GM18508 (cell line): ENCODE data around the gene SHISAL1.

Source experiments
- ATAC-seq: cut with Tn5 transposase; IDR thresholded peaks from one replicate; pipeline ENCODE4 v1.9.1; 2021; ENCODE audit warnings: moderate number of reproducible peaks; ENCODE audit not compliant: insufficient read depth, unreplicated experiment

SHISAL1 gene

GRCh38 chr22:44214187-44214586, 98.6 kb downstream of the SHISAL1 start:
- ATAC-seq = no peak

- no peak for ATAC-seq
Observed at GRCh38 chr22:44213489-44214043, 99.2 kb downstream of the SHISAL1 start.

- ATAC-seq = no peak
Observed at GRCh38 chr22:44212936-44213335, 99.8 kb downstream of the SHISAL1 start.

GRCh38 chr22:44211946-44212930, 100.5 kb downstream of the SHISAL1 start:
- no peak for ATAC-seq

- no peak for ATAC-seq
Observed at GRCh38 chr22:44211256-44211945, 101.3 kb downstream of the SHISAL1 start.

- ATAC-seq = no peak
Observed at GRCh38 chr22:44210722-44211121, 102.0 kb downstream of the SHISAL1 start.

- no peak for ATAC-seq
Observed at GRCh38 chr22:44209343-44209742, 103.4 kb downstream of the SHISAL1 start.

GRCh38 chr22:44207981-44208317, 104.8 kb downstream of the SHISAL1 start:
- ATAC-seq = no peak

- no peak for ATAC-seq
Observed at GRCh38 chr22:44207173-44207980, 105.4 kb downstream of the SHISAL1 start.

- no peak for ATAC-seq
Observed at GRCh38 chr22:44206696-44207095, 106.1 kb downstream of the SHISAL1 start.

DNA sequence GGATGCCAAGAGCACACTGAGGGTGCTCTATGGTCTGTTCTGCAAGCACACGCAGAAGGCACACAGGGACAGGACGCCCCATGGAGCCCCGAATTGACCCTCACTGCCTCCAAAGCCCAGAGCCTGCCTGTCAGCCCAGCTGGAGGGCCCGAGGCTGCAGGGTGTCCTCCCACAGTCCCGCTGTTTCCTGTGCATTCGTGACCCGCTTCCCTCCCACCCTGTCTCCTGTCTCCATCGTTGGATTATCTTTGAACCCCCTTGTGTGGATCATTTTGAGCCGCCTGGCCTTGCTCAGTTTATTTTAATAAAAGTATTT, 106.5 kb downstream of the SHISAL1 start:
- no peak for ATAC-seq

GRCh38 chr22:44205516-44206329, 107.0 kb downstream of the SHISAL1 start:
- no peak for ATAC-seq

DNA sequence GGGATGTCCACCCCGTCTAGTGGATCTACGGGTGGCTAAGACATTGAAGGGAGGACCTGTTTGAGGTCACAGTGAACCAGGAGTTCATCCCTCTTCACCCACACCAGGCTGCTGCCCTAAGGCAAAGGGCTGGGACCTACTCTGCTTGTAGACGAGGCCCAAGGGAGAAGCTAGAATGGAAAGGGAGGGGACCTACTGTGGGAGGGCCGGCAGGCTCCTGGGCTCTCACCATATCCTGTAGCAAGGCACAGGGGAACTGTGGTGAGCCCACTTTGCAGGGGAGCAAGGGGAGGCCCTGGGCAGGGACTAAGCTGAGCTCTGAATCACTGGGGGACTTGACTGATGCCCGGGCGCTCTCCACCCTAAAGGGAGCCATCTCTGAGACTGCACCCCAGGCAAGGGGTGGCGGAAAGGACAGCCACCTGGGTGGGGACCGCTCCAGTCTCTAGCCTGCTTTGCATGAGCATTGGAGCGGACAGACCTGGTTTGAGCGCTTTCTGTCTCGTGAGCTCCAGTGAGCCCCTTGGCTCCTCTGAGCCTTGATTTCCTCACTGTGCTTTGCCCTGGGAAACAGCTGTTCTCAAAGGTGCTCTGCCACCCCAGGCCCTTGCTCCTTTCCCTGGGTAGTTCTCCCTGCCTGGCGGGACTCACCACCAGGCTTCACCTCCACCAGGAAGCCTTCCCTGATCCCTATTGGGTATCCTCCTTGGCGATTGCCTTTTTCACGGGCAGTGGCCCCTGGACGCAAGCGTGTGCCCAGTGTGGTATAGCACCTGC, 107.8 kb downstream of the SHISAL1 start:
- ATAC-seq = no peak

DNA sequence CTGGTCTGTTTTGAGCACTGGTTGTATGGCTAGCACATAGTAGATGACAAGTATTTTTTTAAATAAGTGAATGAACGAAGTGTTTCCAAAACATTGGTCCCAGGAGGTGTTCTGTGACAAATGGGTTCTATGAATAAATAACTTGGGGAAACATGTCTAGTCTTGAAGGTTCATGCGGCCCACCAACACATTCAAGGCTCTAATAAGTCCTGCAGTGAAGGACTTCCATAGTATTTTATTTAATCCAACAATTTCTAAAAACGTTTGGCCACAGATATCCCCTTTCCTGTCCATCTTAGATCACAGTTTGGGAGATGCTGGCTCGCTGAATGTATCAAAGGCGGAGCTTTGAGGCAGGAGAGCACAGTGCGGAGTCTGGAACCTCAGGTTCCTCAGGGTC, 109.5 kb downstream of the SHISAL1 start:
- no peak for ATAC-seq

DNA sequence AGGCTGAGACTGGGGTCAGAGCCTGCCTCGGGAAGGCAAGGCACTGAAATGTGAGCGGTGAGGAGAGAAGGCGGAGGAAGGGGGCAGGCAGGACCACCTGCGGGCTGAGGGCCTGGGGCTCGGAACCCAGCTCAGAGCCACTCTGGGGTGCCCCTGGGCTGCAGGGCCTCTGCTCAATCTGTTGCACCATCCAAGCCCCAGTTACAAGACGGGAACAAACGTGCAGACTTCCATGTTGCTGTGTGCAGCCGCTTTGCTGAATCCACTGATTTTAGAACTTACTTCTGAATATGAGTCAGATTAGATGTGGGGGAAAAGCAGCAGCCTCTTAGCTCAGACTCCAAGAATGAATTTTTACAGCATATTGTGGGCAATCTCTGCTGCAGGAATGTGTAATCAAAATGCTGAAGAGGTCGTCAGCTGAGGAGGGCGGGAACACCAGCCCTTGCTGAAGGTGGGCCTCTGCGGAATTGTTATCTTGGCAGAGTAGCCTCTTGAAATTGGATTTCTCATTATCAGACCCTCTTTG, 110.4 kb downstream of the SHISAL1 start:
- ATAC-seq = no peak

DNA sequence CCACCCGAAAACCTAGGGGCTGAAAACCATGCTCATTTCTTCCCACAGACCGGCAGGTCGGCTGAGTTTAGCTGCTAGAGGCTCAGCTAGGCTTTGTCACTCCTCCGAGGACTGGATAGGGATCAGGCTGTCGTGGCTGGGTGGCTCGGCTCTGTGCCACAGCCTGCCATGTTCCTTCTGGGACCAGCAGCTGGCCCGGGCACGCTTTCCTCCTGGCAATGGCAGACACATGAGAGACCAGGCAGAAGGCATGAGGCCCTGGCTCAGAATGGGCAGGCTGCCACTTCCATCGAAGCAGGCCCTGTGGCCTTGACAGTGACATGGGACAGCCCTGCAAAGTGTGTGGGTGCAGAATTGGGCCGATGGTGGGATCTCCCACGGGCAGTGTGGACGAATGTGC, 111.1 kb downstream of the SHISAL1 start:
- ATAC-seq = no peak

DNA sequence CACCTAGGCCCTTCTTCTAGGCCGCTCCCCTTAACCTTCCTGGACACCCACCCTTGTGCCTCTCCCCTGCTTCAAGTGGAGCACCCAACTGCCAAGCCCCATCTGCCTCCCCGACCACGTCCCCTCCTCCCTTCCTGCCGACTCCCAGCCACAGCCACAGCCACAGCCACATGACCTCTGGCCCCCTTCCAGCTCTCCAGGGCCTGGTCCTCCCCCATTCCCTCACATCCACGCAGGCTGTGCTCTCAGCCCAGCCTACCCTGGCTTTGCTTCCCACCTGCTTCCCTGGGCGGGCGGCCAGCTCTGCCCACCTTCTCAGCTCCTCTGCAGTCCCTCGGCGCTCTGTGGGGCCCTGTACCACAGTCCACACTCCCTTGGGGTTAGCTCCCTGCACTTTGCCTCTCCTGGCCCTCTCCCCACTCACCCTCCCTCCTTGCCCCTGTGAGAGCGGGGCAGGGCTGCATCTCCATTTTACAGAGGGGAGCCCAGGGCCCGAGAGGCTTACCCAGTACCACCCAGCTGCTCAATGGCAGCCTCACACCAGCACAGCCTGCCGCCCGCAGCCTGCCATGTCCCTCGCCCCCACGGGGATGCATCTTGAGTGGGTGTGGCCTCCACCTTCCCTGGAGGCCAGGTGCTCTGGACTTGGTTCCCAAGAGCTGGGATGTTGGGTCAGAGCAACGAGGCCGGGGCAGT, 111.7 kb downstream of the SHISAL1 start:
- ATAC-seq = no peak

GRCh38 chr22:44200451-44200850, 112.3 kb downstream of the SHISAL1 start:
- no peak for ATAC-seq
